ENCODE data around the gene DGLUCY.

DGLUCY gene

GRCh38 chr14:91144425-91145145 lies 30.7 kb downstream of the DGLUCY start:
- DNase-seq (ENCODE audit: low read depth), result no peak
- H3K4me3 ChIP-seq (ENCODE audit: low read depth, low read length), result no peak overlapping the region
- in situ Hi-C loops (cut with HindIII; ENCODE audit: low sequenced_read_pairs), result no loop called here
- no peak for TF ChIP-seq CTCF (IDR thresholded peaks at IDR 0.05; ENCODE audit: low read depth, low read length, missing control alignments)

- H3K4me3 ChIP-seq (ENCODE audit: low read depth, low read length), result no peak overlapping the region
- in situ Hi-C loops (cut with HindIII; ENCODE audit: low sequenced_read_pairs), result no loop called here
- no peak for DNase-seq (ENCODE audit: low read depth)
- TF ChIP-seq CTCF (IDR thresholded peaks at IDR 0.05; ENCODE audit: low read depth, low read length, missing control alignments), result no peak
These were observed 31.7 kb downstream of the DGLUCY start for GRCh38 chr14:91145391-91146160.

GRCh38 chr14:91146661-91147060 lies 32.8 kb downstream of the DGLUCY start:
- in situ Hi-C loops (cut with HindIII; ENCODE audit: low sequenced_read_pairs), result no loop called here
- no peak for DNase-seq (ENCODE audit: low read depth)
- TF ChIP-seq CTCF (IDR thresholded peaks at IDR 0.05; ENCODE audit: low read depth, low read length, missing control alignments), result no peak
- no peak overlapping the region for H3K4me3 ChIP-seq (ENCODE audit: low read depth, low read length)

GRCh38 chr14:91149462-91149861 lies 35.6 kb downstream of the DGLUCY start:
- no peak for TF ChIP-seq CTCF (IDR thresholded peaks at IDR 0.05; ENCODE audit: low read depth, low read length, missing control alignments)
- peak; percentile 100 for DNase-seq (ENCODE audit: low read depth)
- in situ Hi-C loops (cut with HindIII; ENCODE audit: low sequenced_read_pairs), result no loop called here
- H3K4me3 ChIP-seq (ENCODE audit: low read depth, low read length), result no peak overlapping the region

GRCh38 chr14:91152499-91152898 lies 38.6 kb downstream of the DGLUCY start:
- TF ChIP-seq CTCF (IDR thresholded peaks at IDR 0.05; ENCODE audit: low read depth, low read length, missing control alignments), result no peak
- no peak overlapping the region for H3K4me3 ChIP-seq (ENCODE audit: low read depth, low read length)
- in situ Hi-C loops (cut with HindIII; ENCODE audit: low sequenced_read_pairs), result loop anchor here (25.0 kb wide), 1 partner anchor 135 kb away; no protein-coding TSS in a partner anchor
- DNase-seq (ENCODE audit: low read depth), result no peak

GRCh38 chr14:91153360-91153759 lies 39.5 kb downstream of the DGLUCY start:
- in situ Hi-C loops (cut with HindIII; ENCODE audit: low sequenced_read_pairs), result loop anchor here (25.0 kb wide), 1 partner anchor 134 kb away; no protein-coding TSS in a partner anchor
- TF ChIP-seq CTCF (IDR thresholded peaks at IDR 0.05; ENCODE audit: low read depth, low read length, missing control alignments), result no peak
- no peak overlapping the region for H3K4me3 ChIP-seq (ENCODE audit: low read depth, low read length)
- no peak for DNase-seq (ENCODE audit: low read depth)

All from astrocyte of the cerebellum (primary cell).